ENCODE results near the gene RBM46. TPM values are rescaled to one million over a fixed set of nuclear protein-coding genes. Genes with fewer than 3 reads are reported as not detected.

RBM46 gene
- total and polyA plus RNA-seq, 10 of the 15 experiments (the other 5 are each of a cell fraction or from before 2014, with no cell fraction given), result not detected

- intact Hi-C loops (cut with micrococcal nuclease; ENCODE audit: unreplicated experiment), result no loop called here
- ATAC-seq (no peak), DNase-seq (ENCODE audit: low read depth, low spot score) (no peak), FAIRE-seq (no peak)
- ChIA-PET RAD21 (ENCODE audit: unreplicated experiment) (no interaction called here), CTCF (no interaction called here), SMC1A (ENCODE audit: uncharacterized antibody, unreplicated experiment) (interaction anchor here (0.7 kb wide), 1 partner anchor 25 kb away, joined by 3 read pairs; no protein-coding TSS in a partner anchor), POLR2A (no interaction called here)
- H3K9me3 ChIP-seq (replicated peaks; ENCODE audit: control insufficient read depth, insufficient read depth, low read length), result no peaks in the 10 kb centered on the region
- H3K9ac ChIP-seq (ENCODE audit: control insufficient read depth, insufficient read depth, low read length), result no peak overlapping the region
- in situ Hi-C loops (cut with MboI), result no loop called here
- H3K4me3 ChIP-seq, result no peak overlapping the region
- no peaks in the 10 kb centered on the region for H3K79me2 ChIP-seq (ENCODE audit: control insufficient read depth, insufficient read depth, low read length)
- H3K36me3 ChIP-seq (ENCODE audit: control insufficient read depth in 2 of 2, insufficient read depth in 2 of 2, low read length in 1 of 2), result no peaks in the 10 kb centered on the region
- peaks cover 2 to 9% of the 10 kb centered on the region in 2 experiments; a peak in 3 of 4 replicates for H3K27me3 ChIP-seq (replicated peaks in 1 of 2; ENCODE audit: control insufficient read depth in 2 of 2, insufficient read depth in 2 of 2, low read length in 1 of 2)
- no TSS peak for BruUV-seq (replicated peaks)
- no peaks in the 10 kb centered on the region for H4K20me1 ChIP-seq (ENCODE audit: control insufficient read depth, insufficient read depth)
- H3K27ac ChIP-seq (ENCODE audit: control insufficient read depth, insufficient read depth), result no peak overlapping the region
- H2AFZ ChIP-seq (ENCODE audit: control insufficient read depth, low read depth, low read length), result no peak overlapping the region
- H3K4me2 ChIP-seq (ENCODE audit: control insufficient read depth, insufficient read depth), result no peak overlapping the region
- H3K4me1 ChIP-seq (ENCODE audit: control insufficient read depth, insufficient read depth, low read length), result no peaks in the 10 kb centered on the region
- TF ChIP-seq ZNF207 (IDR thresholded peaks at IDR 0.05; ENCODE audit: borderline replicate concordance), result no peak
- TF ChIP-seq ZBTB11 (CRISPR knock-in tag; IDR thresholded peaks at IDR 0.05), result no peak
- TF ChIP-seq BCL11A (IDR thresholded peaks at IDR 0.05; ENCODE audit: low read depth, low read length), result no peak
- no peak for TF ChIP-seq RBBP5 (conservative IDR thresholded peaks at IDR 0.05)
- TF ChIP-seq ZBTB4 (CRISPR knock-in tag; IDR thresholded peaks at IDR 0.05), result no peak
- TF ChIP-seq GABPA (IDR thresholded peaks at IDR 0.05; ENCODE audit: low read depth), result no peak
- no peak for TF ChIP-seq ZNF24 (IDR thresholded peaks at IDR 0.05)
- no peak for TF ChIP-seq MTA3 (IDR thresholded peaks at IDR 0.05; ENCODE audit: borderline replicate concordance, low read length)
- TF ChIP-seq CREB1 (IDR thresholded peaks at IDR 0.05; ENCODE audit: low read depth), result no peak
These were observed 42.0 kb upstream of the RBM46 start for GRCh38 chr4:154739111-154739510.
